Esophagus muscularis mucosa (tissue), 4 donors: ENCODE results near the gene UBXN6.

Experiments
- EP300 ChIP-seq: sonication (generic); formaldehyde crosslinking; IDR thresholded peaks from one replicate; pipeline ENCODE4 v1.6.1; 2017; ENCODE audit warnings: antibody characterized with exemption
- POLR2A ChIP-seq: fragments of 450-650 bp; IDR thresholded peaks from one replicate; pipeline ENCODE4 v1.6.1; 2017; ENCODE audit warnings: antibody characterized with exemption, moderate library complexity, mild to moderate bottlenecking, low read depth
- POLR2AphosphoS5 ChIP-seq, 2 donors: sonication (generic); formaldehyde crosslinking; IDR thresholded peaks; one replicate each; pipeline ENCODE4 v1.6.1; 2017; ENCODE audit warnings: antibody characterized with exemption in 2 of 2
- TF ChIP-seq, protein P1 (sequence below), 3 experiments: fragments of 200-600 bp in 2 of 3; fragments of 450-650 bp in 1 of 3; sonication (generic) in 2 of 3; IDR thresholded peaks; one replicate each; pipeline ENCODE4 v1.5.1; 2017 to 2019; ENCODE audit warnings: antibody characterized with exemption in 3 of 3, mild to moderate bottlenecking in 2 of 3, moderate library complexity in 1 of 3

DNA sequence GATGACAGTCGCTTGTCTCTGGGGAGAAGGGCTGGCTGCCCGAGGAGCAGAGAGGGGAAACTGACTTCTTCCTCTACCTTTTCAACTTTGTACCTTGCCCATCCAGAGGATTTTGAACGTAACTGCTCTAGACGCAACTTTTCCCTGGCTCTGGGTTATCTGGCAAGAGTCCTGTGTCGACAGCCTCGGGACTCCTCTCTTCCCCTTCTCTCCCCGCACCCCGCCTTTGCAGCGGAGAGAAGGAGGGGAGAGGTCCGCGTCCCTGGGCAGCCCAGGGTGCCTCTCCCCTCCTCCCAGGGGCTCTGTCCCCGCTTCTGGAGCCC lies 57.8 kb downstream of the UBXN6 start:
- no peak for TF ChIP-seq POLR2A
- TF ChIP-seq, protein P1, sequence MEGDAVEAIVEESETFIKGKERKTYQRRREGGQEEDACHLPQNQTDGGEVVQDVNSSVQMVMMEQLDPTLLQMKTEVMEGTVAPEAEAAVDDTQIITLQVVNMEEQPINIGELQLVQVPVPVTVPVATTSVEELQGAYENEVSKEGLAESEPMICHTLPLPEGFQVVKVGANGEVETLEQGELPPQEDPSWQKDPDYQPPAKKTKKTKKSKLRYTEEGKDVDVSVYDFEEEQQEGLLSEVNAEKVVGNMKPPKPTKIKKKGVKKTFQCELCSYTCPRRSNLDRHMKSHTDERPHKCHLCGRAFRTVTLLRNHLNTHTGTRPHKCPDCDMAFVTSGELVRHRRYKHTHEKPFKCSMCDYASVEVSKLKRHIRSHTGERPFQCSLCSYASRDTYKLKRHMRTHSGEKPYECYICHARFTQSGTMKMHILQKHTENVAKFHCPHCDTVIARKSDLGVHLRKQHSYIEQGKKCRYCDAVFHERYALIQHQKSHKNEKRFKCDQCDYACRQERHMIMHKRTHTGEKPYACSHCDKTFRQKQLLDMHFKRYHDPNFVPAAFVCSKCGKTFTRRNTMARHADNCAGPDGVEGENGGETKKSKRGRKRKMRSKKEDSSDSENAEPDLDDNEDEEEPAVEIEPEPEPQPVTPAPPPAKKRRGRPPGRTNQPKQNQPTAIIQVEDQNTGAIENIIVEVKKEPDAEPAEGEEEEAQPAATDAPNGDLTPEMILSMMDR (IDR thresholded peaks at IDR 0.05) = no peak
- no peak for TF ChIP-seq POLR2AphosphoS5 (IDR thresholded peaks at IDR 0.05)
- TF ChIP-seq EP300 = no peak
